ACHN (cell line): ENCODE data around the gene ICOS.

Experiments
- DNase-seq: peaks from one replicate; pipeline ENCODE4 v3.0.0-alpha.2; 2015
- in situ Hi-C: cut with HindIII; loops from 2 replicates; pipeline ENCODE4 v1.10.0; 2017; ENCODE audit warnings: low sequenced_read_pairs, low pct_ligation_motif_present, low pct_unique_long_range_greater_than_20kb

ICOS gene

GRCh38 chr2:203997481-203997880, 60.9 kb downstream of the ICOS start:
- in situ Hi-C loops = no loop called here
- DNase-seq = no peak

- in situ Hi-C loops = no loop called here
- no peak for DNase-seq
Observed at GRCh38 chr2:203997980-203998809, 61.6 kb downstream of the ICOS start.

GRCh38 chr2:203999835-204000234, 63.3 kb downstream of the ICOS start:
- DNase-seq = no peak
- in situ Hi-C loops = no loop called here

- DNase-seq = no peak
- in situ Hi-C loops = no loop called here
Observed at GRCh38 chr2:204000446-204000845, 63.9 kb downstream of the ICOS start.

DNA sequence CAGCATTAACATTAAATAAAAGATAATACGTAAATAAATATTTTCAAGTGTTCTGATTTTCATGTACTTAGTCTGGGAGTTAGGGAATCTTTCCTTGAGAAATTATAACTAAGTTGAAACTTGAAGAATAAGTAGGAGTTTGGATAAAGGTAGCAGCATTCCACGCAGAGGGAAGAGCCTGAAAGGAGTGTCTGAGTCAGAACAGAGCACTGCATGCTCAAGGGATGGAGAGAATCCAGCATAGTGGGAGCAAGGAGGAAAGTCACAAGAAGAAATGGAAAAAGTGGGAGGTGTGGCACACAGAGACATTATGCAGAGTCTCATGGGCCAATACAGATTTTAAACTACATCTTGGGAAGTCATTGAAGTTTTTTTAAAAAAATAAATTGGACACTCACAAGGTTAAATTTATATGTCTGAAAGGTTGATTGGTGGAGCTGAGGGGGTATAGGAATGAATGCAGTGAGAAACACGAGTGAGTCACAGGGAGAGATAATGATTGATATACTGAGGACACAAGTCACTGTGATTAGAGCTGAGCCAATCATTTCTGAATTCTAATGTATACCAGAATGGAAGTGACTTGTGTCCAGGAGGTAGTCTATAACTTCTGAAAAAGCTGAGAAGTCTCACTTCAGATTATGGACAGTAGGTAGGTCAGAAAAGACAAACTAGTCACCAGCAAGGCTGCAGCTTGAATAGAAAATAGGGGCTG, 66.9 kb downstream of the ICOS start:
- in situ Hi-C loops = no loop called here
- DNase-seq = no peak

- no peak for DNase-seq
- in situ Hi-C loops = no loop called here
Observed at GRCh38 chr2:204004912-204005311, 68.3 kb downstream of the ICOS start.

- no peak for DNase-seq
- in situ Hi-C loops = no loop called here
Observed at GRCh38 chr2:204005940-204006721, 69.6 kb downstream of the ICOS start.

- in situ Hi-C loops = no loop called here
- no peak for DNase-seq
Observed at GRCh38 chr2:204008352-204008751, 71.8 kb downstream of the ICOS start.

DNA sequence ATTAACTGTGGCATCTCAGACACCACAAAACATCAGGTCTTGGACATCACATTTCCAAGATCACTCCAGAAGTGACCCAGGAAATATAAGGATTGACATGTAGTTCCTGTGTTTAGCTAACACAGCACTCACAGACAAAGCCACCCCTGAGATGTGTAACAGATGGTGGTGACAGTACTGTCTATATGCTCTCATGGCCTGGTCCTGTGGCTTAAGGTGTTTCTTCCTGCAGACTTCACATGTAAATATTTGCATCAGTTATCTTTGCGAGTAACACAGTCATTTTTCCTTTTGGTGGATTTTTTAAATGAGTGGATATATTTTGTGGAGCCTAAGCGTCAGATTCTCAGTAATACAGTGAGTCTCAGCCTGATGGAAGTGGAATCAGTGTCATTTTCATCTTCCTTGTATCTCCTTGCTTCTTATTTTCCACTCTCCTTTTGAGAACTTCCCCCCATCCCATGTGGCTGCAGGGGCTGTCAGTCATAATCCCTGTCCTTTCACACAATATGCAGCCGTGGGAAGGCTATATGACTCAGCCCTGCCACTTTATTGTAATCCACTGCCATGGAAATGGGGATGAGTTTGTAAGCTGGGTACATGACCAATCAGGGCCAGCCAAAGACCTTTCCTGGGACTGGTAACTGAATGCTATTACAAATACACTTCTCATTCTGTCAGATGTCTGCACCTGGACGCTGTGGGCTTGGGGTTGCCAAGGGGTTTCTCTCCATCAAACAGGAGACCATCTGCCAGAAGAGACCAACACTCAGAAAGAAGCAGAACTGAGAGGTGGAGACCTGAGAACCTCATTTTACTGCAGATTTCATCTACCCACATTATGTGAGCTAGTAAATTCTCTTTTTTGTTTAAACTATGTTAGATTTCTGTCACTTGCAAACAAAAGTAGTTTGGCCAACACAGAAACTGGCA, 74.3 kb downstream of the ICOS start:
- in situ Hi-C loops = no loop called here
- DNase-seq = no peak
